GM23248 (cell line): Measurements from ENCODE around the gene LRRC75A. TPM values are rescaled to one million over a fixed set of nuclear protein-coding genes. Genes with fewer than 3 reads are reported as not detected.

Source experiments
- DNase-seq: peaks from one replicate; pipeline ENCODE4 v3.0.0-alpha.2; 2015
- H2AFZ ChIP-seq: fragments of 200-600 bp; sonication (generic); 2 replicates; pipeline ENCODE4 v1.6.1; 2016; ENCODE audit warnings: antibody characterized with exemption
- H3F3A ChIP-seq: fragments of 200-600 bp; sonication (generic); 2 replicates; pipeline ENCODE4 v1.6.1; 2016; ENCODE audit warnings: mild to moderate bottlenecking, antibody characterized with exemption, mixed run types; ENCODE audit not compliant: insufficient read depth
- H3K27ac ChIP-seq: fragments of 200-600 bp; sonication (generic); 2 replicates; pipeline ENCODE4 v1.5.1; 2016; ENCODE audit warnings: mild to moderate bottlenecking
- H3K27me3 ChIP-seq: fragments of 200-600 bp; sonication (generic); replicated peaks from 2 replicates; pipeline ENCODE4 v1.6.1; 2016; ENCODE audit warnings: mild to moderate bottlenecking; ENCODE audit not compliant: insufficient read depth
- H3K36me3 ChIP-seq: fragments of 200-600 bp; sonication (generic); 2 replicates; pipeline ENCODE4 v1.6.1; 2016; ENCODE audit warnings: low read depth, mild to moderate bottlenecking
- H3K4me1 ChIP-seq: fragments of 200-600 bp; sonication (generic); 2 replicates; pipeline ENCODE4 v1.6.1; 2016; ENCODE audit warnings: mild to moderate bottlenecking; ENCODE audit not compliant: insufficient read depth
- H3K4me2 ChIP-seq: fragments of 200-600 bp; sonication (generic); one replicate; pipeline ENCODE4 v1.6.1; 2016; ENCODE audit warnings: mild to moderate bottlenecking; ENCODE audit not compliant: unreplicated experiment
- H3K4me3 ChIP-seq: fragments of 200-600 bp; sonication (generic); 2 replicates; pipeline ENCODE4 v1.5.1; 2016; ENCODE audit warnings: mild to moderate bottlenecking
- H3K79me2 ChIP-seq: fragments of 200-600 bp; sonication (generic); 2 replicates; pipeline ENCODE4 v1.6.1; 2016; ENCODE audit warnings: mild to moderate bottlenecking; ENCODE audit not compliant: insufficient read depth
- H3K9ac ChIP-seq: fragments of 200-600 bp; sonication (generic); 2 replicates; pipeline ENCODE4 v1.6.1; 2016; ENCODE audit warnings: mild to moderate bottlenecking
- H3K9me2 ChIP-seq: fragments of 200-600 bp; sonication (generic); 2 replicates; pipeline ENCODE4 v1.6.1; 2016; ENCODE audit warnings: mixed run types, mild to moderate bottlenecking, moderate library complexity; ENCODE audit not compliant: insufficient read depth
- H3K9me3 ChIP-seq: fragments of 200-600 bp; sonication (generic); one replicate; pipeline ENCODE4 v1.6.1; 2017; ENCODE audit warnings: low read depth
- H4K20me1 ChIP-seq: fragments of 200-600 bp; sonication (generic); 2 replicates; pipeline ENCODE4 v1.6.0; 2016; ENCODE audit not compliant: insufficient read depth
- EZH2 ChIP-seq: fragments of 200-600 bp; sonication (generic); IDR thresholded peaks from 2 replicates; pipeline ENCODE4 v1.6.1; 2018; ENCODE audit warnings: antibody characterized with exemption, mild to moderate bottlenecking; ENCODE audit not compliant: insufficient read depth, poor library complexity, severe bottlenecking
- EZH2phosphoT487 ChIP-seq: fragments of 200-600 bp; sonication (generic); IDR thresholded peaks from 2 replicates; pipeline ENCODE4 v1.6.1; 2018; ENCODE audit warnings: antibody characterized with exemption, moderate library complexity, mild to moderate bottlenecking, low read depth; ENCODE audit not compliant: insufficient read depth
- WGBS, 2 experiments: methylation state at CpG; one replicate each; pipeline ENCODE4 v1.1.6; 2015 to 2017; ENCODE audit warnings: low lambda C conversion rate in 2 of 2, low coverage in 1 of 2; ENCODE audit errors: missing lambda C conversion rate in 2 of 2; 5-methylcytosine and 5-hydroxymethylcytosine counted together
- in situ Hi-C: fragments of 300-500 bp; cut with MboI; formaldehyde crosslinking; loops from 2 replicates; pipeline ENCODE4 v1.15.0; 2020
- polyA plus RNA-seq: library from polyadenylated mRNA; unstranded; fragments of >200 nt; fragmentation: Nextera tagmentation; extraction: Ambion mirVana; gene quantifications from 2 replicates; pipeline ENCODE4 v1.2.1, GENCODE V29; 2016
- total RNA-seq: library from RNA; depleted of rRNA; stranded (reverse); fragments of >200 nt; shearing (Covaris generic); gene quantifications from 2 replicates; pipeline ENCODE4 v1.2.3, GENCODE V29; 2014

The LRRC75A gene
- total and polyA plus RNA-seq, 2 experiments from 2014 or later, result 0.22 to 0.54 TPM

DNA sequence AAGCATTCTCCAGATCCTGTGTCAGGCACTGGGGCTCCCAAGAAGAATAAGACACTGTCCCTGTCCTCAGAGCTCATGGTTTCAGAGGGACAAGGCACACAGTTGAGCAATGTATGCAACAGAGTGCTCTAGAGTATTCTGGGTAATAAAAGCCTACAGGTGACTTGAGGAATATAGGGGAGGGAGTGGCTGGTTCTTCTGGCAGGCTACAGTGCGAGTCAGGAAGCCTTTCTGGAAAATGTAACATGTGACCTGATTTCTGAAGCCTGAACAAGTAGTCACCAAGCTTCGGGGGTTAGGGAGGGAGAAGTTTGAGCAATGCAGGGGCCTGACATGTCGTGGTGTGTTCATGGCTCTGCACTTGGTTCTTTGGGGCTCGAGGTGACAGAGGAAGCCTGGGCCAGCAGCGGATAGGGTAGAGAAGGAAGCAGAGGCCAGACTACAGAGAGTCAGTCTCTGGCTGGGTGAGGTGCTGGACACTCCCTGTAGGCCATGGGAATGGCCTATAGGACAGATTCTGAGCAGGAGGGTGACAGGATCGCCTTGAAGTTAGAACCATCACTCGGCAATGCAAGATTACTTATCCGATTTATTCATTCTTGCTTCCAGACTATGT, 16.0 kb upstream of the LRRC75A start:
- Histone ChIP-seq H3K9me2 (no peaks in the 10 kb centered on the region), H4K20me1 (no peaks in the 10 kb centered on the region), H3K9ac (no peak overlapping the region), H3F3A (no peaks in the 10 kb centered on the region), H3K9me3 (no peaks in the 10 kb centered on the region), H3K79me2 (no peaks in the 10 kb centered on the region), H3K4me1 (no peaks in the 10 kb centered on the region), H2AFZ (no peak overlapping the region), H3K27me3 (0 out of 2 replicates have a peak, but pooled peaks cover 10% of the 10 kb centered on the region), H3K4me2 (no peak overlapping the region), H3K27ac (no peak overlapping the region), H3K4me3 (no peak overlapping the region), H3K36me3 (no peaks in the 10 kb centered on the region)
- in situ Hi-C loops, result no loop called here
- 60 to 68% methylated on average over 8 of the region's 8 CpGs for WGBS, 2 experiments
- TF ChIP-seq EZH2phosphoT487 (no peak), EZH2 (no peak)
- DNase-seq, result peak; percentile 47

- in situ Hi-C loops, result no loop called here
- Histone ChIP-seq H3K4me2 (no peak overlapping the region), H3F3A (no peaks in the 10 kb centered on the region), H3K36me3 (no peaks in the 10 kb centered on the region), H4K20me1 (no peaks in the 10 kb centered on the region), H3K9me3 (no peaks in the 10 kb centered on the region), H3K9me2 (no peaks in the 10 kb centered on the region), H2AFZ (no peak overlapping the region), H3K79me2 (no peaks in the 10 kb centered on the region), H3K27ac (no peak overlapping the region), H3K4me1 (no peaks in the 10 kb centered on the region), H3K4me3 (no peak overlapping the region), H3K27me3 (peaks cover 10% of the 10 kb centered on the region; the same call in 1 of the 2 replicates), H3K9ac (no peak overlapping the region)
- WGBS, 2 experiments, result 75 to 85% methylated on average over 3 of the region's 3 CpGs
- DNase-seq, result no peak
- TF ChIP-seq EZH2 (no peak), EZH2phosphoT487 (no peak)
Observed at GRCh38 chr17:16506188-16506587, 14.2 kb upstream of the LRRC75A start.

GRCh38 chr17:16504984-16505383, 13.0 kb upstream of the LRRC75A start:
- H3K79me2 ChIP-seq, result no peaks in the 10 kb centered on the region
- no peaks in the 10 kb centered on the region for H3K9me2 ChIP-seq
- TF ChIP-seq EZH2phosphoT487 (no peak), EZH2 (no peak)
- no peak for DNase-seq
- no peak overlapping the region for H3K4me2 ChIP-seq
- no peaks in the 10 kb centered on the region for H3K4me1 ChIP-seq
- no peak overlapping the region for H3K27ac ChIP-seq
- no peak overlapping the region for H3K9ac ChIP-seq
- no peaks in the 10 kb centered on the region for H3K36me3 ChIP-seq
- no peaks in the 10 kb centered on the region for H3K9me3 ChIP-seq
- peaks cover 10% of the 10 kb centered on the region; the same call in 1 of the 2 replicates for H3K27me3 ChIP-seq
- 55% methylated on average over 3 of the region's 3 CpGs for WGBS, 2 experiments
- no peaks in the 10 kb centered on the region for H3F3A ChIP-seq
- in situ Hi-C loops, result no loop called here
- no peak overlapping the region for H2AFZ ChIP-seq
- H4K20me1 ChIP-seq, result no peaks in the 10 kb centered on the region
- no peak overlapping the region for H3K4me3 ChIP-seq

DNA sequence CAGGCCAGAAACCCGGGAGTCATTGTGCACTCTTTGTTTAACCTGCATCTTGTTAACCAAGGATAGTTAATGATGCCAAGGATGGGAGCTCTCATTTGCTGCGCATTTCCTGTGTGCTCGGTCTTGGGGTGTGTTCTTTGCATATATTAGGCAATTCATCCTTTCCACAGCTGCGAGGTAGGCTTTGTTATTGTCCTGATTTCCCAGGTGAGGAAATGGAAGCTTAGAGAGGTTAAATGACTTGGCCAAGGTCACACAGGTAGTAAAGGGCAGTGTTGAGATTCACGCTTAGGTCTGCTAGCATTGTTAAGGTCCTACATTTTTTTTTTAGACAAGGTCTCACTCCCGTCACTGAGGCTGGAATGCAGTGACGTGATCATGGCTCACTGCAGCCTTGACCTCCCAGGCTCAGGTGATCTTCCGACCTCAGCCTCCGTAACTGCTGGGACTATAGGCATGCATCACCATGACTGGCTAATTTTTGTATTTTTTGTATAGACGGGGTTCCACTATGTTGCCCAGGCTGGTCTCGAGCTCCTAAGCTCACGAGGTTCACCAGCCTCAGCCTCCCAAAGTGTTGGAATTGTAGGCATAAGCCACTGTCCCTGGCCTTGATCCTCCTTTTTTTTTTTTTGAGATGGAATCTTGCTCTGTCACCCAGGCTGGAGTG, 5.0 kb upstream of the LRRC75A start:
- Histone ChIP-seq H2AFZ (no peak overlapping the region), H3K27ac (no peak overlapping the region), H3K9me3 (no peaks in the 10 kb centered on the region), H3K36me3 (no peaks in the 10 kb centered on the region), H4K20me1 (no peaks in the 10 kb centered on the region), H3K4me1 (no peaks in the 10 kb centered on the region), H3K4me2 (no peak overlapping the region), H3K79me2 (no peaks in the 10 kb centered on the region), H3K9ac (no peak overlapping the region), H3K9me2 (no peaks in the 10 kb centered on the region), H3K27me3 (peaks cover 31% of the 10 kb centered on the region), H3F3A (no peaks in the 10 kb centered on the region), H3K4me3 (no peak overlapping the region)
- 76 to 77% methylated on average over 12 of the region's 12 CpGs for WGBS, 2 experiments
- in situ Hi-C loops, result no loop called here
- no peak for DNase-seq
- TF ChIP-seq EZH2phosphoT487, result no peak
- TF ChIP-seq EZH2, result no peak
